G401.6 (cell line): ENCODE measurements around the gene DISC1.
"Not testable (repeated sequence)": the region's sequence is repeated elsewhere in the genome, so short reads cannot be mapped to it uniquely, and the experiment has no call there.

Experiments
- FAIRE-seq: peaks from 2 replicates; lab custom pipeline; 2012; peaks lifted over from hg19 to GRCh38; lab: Jason Lieb, UNC

Gene DISC1

DNA sequence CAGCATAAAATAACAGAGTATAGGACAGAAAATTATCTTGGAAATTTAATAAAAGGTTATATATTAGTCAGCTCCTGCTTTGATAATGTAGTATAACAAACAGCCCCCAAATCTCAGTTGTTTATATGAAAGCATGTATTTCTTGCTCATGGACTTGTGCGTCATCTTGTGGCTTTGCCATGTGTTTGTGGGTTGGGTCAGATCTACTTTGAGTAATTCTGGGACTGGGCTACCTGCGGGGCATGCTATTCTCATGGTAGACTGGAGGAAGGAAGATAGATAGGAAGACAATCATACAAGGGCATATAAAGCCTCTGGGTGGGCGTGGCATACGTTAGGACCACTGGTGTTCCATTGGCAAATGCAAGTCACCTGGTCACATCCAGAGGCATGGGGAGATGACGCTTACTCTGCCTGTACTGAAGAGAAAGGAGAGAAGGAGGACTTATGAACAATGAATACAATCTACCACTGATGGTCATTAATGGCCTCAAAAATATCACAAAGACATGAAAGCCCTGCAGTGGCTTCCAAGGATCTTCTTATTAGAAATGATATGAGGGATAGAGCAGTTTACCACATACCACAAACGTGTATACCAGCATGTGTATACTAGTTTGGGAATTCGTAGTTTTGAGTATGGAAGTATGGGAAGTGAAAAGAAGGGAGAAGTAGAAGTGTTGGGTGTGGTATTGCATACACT is 267.0 kb downstream of the DISC1 start:
- no peak for FAIRE-seq

DNA sequence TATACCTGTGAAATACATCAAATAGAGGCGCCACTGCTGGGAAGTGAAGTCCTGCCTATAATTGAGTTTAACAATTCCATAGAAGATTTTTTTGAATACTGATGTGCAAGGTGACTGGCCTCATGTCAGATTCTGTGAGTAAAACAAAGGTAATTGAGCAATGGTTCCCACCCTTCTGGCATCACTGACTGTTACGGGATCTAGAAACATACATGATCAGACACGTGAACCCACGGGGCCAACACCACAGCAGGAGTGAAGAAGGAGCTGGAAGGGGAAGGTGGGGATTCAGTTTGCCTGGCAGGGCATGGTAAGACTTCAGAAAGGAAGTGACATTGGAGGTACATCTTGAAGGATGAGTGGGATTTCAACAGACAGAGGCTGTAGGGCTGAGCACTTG is 270.2 kb downstream of the DISC1 start:
- FAIRE-seq: no peak

DNA sequence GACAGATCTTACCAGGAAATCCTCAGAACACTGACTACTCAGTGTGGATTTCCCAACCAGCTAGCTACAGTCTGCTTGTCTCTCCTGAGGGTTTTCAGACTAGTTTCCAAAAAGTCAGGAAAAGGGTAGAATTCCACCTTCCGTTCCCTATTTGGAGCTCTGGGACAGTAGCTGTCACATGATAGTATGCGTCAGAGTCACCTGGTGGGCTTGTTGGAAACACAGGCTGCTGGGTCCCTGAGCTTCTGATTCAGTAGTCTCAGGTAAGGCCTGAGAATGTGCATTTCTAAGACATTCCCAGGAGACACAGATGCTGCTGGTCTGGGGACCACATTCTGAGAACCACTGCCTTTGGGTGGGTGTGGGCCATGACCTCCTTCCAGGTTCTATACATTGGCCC is 272.5 kb downstream of the DISC1 start:
- FAIRE-seq: no peak

DNA sequence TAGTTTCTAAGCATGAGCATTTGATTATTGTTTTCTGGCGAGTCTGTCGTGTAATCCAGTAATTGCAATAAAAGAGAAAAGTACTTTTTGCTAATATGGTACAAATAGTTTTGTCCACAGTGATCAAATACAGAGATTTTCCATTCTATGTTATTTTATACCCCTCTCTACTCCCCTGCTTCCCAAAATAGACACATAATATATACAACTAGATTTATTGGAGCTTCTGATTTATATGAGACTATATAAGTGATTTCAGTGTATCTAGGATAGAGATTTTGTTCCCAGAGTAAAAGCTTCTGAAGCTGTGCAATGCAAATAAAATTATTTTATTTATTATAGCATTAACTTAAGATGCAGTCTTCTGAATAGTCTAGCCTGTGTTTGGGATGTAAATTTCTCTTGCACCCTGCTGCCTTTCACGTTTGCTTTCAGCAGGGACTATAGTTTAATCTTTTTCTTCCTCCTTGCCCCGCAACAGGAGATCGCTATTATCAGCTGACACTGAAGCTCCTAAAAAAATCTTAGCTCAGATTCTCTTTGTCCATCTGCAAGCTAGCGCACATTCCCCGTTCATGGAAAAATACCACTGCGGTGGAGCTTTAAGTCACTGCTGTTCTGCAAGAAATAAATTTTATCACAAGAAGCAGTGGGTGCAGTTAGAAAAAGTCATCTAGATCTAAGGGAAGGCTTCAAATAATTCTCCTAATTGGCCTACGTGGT is 273.3 kb downstream of the DISC1 start:
- no peak for FAIRE-seq

DNA sequence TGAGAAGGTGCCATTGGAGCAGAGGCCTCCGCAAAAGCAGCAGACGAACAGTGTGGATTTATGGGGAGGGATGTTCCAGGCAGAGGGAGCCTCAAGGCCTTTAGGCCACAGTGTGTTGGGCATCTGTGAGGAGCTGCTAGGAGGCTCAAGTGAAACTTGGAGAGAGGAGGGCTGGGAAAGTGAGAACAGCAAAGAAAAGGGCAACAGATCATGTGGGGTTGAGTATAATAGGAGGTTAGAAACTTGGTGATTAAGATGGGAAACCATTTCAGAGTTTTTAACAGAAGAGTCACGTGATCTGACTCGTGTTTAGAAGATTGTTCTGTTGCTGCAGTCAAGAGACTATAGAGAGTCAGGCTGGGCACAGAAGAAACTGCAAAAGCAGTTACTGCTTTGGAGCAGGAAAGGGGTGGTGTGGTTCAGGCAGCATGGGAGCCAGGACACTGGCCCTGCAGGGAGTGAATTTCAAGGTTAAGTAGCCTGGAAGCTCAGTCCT is 277.0 kb downstream of the DISC1 start:
- FAIRE-seq: no peak

DNA sequence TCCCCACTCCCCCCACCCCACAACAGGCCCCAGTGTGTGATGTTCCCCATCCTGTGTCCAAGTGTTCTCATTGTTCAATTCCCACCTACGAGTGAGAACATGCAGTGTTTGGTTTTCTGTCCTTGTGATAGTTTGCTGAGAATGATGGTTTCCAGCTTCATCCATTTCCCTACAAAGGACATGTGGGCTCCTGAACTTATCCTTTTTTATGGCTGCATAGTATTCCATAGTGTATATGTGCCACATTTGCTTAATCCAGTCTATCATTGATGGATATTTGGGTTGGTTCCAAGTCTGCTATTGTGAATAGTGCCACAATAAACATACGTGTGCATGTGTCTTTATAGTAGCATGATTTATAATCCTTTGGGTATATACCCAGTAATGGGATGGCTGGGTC is 280.7 kb downstream of the DISC1 start:
- FAIRE-seq: not testable (repeated sequence)

DNA sequence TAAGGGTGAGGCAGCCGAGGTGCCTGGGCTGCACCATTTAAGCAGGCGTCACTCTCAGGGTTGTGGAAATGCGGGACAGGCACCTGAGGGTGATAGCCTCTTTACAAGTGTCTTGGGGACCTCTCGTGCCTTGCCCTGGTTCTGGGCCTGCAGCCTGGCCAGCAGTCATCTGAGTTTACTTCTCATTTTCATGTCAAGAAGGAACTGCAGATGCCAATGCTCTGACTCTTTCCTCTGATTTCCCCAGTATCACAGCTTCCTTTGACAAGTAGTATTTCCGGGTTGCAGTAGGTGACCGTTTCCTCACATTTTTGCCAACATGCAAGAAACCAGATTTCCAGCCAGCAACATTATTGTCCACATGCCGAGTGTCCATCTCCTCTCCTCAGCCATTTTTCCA is 286.9 kb downstream of the DISC1 start:
- no peak for FAIRE-seq

DNA sequence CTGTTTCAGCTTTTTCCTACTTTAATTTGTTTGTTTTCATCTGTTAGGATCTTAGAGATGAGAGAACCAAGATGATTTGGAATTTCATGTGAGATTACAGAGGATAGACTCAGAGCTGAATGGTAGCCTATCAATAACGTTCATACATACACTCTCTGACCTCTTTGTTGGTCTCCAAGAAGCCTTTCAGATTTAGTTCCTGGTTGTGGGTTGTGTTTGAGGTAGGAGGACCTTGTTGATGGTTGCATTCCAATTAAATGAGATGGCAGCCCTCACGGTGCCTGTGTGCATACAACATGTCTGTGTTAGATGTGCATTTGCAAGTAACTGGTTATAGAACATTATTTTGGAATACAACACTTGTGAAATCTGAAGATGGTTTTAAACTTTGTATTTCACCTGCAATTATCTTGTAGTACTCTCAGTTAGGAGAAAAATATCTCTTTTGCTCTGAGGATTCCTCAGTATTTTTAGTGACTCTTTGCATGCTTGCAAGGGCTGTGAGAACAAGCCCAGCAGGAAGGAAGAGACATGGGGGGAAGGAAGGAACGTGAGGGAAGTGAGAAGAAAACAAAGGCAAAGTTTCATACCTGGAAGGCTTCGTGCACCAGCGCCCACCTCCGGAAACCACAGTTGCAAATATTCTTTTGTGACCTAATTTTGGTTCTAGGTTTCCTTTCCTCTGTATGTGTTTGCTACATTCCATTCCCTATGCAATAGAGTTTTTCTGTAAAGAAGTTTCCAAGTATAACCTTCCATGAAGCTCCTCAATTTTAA is 291.8 kb downstream of the DISC1 start:
- no peak for FAIRE-seq

DNA sequence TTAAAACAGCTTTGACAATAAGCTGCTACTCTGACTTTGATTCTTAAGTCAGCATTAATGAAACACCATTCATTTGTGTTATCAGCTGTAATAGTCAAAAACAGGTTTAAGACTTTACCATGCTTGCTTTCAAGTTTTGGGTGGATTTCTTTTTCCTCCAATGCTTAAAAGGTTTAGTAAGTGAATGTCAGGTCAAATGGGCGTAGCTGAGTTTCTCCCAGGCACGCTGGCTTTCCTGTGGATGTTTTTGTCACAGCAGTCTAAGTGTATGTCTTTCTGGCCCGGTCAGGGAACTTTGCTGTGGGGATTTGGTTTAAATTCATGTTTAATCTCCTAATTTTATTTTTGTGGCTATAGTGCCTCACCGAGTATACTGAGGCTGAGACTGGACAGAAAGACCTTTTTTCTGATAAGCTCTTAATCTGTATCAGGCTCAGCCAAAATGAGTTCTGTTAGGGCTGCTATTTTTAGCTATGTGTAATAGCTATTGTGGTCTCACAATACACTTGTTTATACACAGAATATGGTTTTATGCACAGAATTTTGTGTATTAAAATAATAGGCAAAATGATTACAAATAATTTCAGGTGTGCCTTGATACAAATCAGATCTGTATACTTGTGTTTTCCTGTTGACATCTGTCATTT is 292.8 kb downstream of the DISC1 start:
- no peak for FAIRE-seq

DNA sequence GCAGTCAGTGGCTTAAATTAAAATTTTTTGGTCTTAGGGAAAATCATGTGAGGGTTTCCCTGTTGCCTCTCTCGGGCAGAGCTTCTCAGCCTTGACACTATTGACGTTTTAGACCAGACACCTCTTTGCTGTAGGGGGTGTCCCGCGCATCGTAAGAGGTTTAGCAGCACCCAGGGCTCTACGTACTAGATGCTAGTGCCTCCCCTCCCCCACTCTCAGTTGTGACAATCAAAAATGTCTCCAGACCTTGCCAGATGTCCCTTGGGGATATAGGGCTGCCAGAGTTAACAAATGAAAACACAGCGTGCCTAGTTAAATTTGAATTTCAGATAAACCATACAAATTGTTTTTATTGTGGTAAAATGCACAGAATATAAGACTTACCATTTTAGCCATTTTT is 293.3 kb downstream of the DISC1 start:
- FAIRE-seq: no peak

DNA sequence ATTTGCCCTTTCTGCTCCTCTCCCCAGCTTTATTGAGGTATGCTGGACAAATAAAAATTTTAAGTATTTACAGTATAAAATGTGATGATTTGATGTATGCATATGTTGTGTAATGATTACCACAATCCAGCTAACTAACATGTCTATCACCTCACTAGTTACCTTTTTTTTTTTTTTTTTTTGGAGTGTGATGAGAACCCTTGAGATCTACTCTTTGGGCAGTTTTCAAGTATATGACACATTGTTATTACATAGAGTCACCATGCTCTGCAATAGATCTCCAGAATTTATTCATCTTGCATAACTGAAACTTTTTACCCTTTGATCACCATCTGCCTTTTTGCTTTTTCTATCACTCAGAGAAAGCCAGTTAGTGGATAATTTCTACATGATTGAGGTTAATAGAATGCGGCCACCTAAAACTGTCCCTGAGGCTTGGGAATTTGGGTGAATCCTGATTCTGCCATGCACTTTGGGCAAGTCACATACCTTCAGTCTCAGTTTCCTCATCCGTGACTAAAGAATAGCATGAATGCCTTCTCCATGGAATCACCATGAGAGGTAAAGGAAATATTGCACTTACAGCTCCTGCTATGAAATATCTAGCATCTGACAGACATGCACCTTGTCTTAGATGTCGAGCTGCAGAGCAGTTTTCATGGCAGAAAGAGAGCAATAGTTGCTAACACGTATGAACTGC is 295.2 kb downstream of the DISC1 start:
- FAIRE-seq: no peak

DNA sequence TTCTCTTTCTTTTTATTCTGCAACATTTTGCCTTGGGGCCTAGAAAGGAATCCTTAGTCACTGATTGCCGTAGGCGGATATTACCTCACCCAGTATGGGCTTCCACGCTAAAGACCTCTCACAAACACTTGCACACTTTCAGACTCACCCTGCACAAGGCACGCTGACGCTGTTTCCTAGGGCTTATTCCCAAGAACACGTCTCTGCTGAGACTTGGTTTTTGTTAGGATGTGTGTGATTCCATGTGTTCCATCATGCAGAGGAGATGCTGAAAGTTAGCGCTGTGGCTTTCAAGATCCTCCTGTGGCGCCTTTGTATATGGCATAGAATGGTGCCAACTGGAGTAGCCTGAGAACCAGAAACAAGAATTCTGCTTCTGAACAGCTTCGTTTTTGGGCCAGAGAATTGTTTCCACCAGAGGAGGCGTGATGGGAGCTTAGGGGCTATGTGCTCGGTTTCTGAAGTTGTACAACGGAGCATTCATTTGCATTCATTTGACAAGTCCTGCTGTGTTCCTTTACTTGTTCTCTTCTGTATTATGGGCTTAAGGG is 297.0 kb downstream of the DISC1 start:
- no peak for FAIRE-seq

DNA sequence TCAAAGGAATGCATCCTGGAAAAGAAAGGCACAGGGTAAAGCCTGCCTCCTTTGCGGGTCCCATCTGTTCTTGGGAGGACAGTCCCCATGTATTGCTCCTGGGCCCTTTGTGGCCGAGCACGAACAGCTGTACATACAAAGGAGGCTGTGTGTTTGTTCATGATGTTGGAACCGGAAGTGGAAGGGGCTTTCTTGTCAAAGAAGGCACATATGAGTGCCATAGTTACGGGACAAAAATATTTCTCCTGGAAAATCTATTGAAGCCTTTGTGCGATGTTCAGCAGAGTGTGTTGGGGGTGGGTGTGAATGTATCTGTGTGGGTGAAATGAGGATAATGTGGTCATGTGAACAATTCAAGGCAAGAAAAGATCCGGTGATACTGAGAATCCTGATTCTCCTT is 297.6 kb downstream of the DISC1 start:
- FAIRE-seq: no peak

DNA sequence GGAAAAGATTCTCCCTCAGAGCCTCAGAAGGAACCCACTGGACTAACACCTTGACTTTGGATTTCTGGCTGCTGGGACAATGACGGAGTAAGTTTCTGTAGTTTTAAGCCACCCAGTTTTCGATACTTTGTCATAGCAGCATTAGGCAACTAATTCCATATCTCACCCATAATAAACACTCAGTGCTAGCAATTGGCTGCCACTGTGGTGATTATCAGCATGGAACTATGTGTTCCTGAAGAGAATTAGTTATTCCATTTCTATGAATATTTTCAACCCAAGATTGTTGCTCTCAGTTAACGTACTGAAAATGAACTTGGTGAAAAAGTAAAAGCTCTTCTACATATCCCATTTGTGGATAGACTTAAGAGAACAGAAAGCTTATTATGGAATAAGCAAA is 299.3 kb downstream of the DISC1 start:
- FAIRE-seq: no peak

DNA sequence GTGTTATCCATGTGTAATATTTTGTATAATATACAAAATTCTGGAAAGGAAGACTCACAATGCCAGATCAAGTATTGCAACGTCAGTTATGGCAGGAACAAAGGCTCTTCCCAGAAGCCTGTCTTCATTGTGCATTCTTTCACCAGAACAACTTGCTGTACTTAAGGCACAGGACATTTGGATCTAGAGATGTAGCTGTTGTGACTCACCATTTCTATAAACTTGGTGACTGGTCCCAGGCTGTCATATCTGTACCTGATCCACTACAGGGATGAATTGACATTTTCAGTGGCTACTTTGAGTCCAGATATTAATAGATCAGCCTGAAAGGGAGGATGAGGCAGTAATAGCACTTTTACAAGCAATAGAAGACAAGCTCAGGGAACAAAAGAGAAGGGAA is 299.8 kb downstream of the DISC1 start:
- no peak for FAIRE-seq

DNA sequence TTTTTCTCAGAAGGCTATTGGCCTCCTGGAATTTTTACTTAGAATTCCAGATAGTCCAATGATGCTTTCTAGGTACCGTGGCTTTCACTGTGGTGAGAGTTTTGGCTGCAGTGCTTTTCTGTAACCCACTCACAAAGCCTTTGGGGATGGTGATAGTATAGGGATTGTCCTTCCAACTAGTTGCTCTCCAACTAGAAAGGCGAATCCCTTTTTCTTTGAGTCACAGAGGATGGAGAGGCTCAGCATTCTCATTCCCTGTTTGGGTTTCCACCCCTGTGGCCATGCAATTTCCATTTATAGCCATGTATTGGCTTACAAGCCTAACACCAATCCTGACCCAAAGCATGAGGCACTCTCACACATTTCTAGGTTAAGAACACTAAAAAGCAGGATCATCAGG is 300.3 kb downstream of the DISC1 start:
- no peak for FAIRE-seq

DNA sequence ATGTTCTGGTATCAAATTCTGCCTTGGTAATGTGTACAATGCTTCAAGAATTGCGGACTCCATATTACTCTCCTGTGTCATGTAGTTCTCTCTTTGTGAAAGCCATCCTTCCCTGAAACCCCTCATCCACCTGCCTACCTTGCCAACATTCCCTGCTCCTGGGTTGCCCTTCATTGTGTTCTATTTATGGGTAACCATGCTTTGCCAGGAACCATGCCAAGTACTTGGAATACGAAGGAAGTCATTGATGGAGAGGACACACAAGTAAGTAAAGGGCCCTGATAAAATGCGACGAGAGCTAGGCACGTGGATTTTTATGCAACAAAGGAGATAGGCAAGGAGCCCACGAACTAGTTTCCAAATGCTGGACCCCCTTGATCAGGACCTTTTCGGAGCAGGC is 300.8 kb downstream of the DISC1 start:
- no peak for FAIRE-seq

DNA sequence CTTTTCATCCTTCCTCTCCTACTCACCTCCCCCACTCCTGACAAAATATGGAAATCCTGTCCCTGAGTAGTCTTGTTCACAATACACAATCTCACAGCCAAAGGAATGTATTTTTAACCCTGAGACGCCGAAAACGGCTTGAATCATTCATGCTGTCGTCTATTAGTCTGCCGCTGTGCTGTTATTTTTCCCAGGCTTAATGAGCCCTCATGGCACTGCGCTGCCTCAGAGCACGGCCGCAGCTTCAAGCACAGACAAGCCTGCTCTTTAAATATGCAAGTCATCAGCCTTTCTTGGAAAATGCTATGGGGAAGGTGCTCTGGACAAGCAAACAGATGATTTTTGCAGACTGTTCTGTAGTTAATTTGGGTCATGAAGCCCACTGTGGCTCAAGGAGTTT is 302.7 kb downstream of the DISC1 start:
- FAIRE-seq: no peak

DNA sequence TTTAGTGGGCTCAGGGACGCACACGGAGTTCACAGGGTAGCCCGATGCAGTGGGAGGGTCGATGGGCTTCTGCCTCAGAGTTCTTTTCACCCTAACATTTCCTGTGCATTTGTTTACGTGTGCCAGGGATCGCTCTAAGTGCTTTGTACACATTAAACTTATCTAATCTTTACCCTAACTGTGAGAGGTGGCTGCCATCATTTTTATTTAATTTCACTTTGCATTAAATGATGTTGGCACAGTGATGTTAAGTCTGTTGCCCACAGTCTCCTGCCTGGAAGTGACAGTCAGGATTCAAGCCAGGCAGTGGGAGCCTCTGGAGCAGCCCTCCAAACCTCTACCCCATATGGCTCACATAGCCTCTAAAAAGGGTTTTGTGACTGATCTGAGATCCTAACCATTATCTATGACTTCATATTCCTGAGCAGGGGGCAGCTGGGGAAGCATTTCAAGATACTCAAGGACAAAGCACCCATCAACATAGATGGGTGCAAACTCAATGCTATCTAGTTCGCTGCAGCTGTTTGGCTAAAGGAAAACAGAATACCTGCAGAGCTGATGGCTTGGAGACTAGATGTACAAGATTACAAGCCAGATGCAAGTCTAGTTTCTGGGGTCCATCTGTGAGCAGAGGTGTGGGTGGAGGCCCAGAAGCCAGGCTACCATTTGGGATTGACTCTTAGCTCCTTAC is 303.8 kb downstream of the DISC1 start:
- FAIRE-seq: no peak

DNA sequence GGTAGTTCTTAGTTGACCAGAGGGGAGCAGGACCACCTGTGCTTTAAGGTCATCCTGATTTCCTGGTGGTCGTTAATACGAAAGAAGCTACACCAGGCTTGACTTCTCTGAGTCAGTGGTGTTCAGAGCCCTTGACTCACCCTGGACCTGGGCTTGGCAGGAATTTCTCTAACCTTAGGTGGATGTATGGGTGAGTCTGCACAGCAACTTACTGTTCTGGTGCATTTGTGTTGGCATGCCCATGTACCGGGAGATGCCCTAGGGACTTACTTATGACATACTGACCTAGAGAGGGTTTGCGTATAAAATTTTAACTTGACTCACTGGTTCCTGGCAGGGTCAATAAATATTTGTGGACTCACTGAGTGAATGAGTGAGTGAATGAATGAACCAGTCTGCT is 304.6 kb downstream of the DISC1 start:
- no peak for FAIRE-seq

DNA sequence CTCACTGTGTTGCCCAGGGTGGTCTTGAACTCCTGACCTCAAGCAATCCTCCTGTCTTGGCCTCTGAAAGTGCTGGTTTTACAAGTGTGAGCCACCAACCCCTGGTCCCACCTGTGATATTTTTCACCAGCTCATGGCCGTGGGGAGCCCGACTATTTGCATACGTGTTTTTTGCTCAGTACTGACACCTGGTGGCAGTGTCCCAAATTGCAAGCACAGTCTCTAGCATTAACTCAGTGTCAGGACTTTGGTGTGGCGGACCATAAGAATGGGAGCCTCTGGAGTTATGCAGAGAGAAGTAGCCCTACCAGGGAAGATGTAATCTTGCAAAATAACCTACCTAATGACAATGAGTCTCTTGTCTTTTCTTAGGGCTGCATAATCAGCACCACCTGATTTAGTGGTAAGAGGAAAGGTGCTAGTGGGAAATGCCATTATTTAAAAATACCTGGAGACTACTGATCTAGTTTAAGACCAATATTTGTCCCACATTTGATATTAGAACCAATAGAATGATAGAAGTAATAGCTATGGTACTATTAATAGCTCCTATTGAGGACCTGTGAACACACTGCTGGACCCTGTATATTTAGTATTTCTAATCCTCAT is 305.4 kb downstream of the DISC1 start:
- no peak for FAIRE-seq
